ENCODE measurements around the gene PIAS4. TPM values are rescaled to one million over a fixed set of nuclear protein-coding genes. Genes with fewer than 3 reads are reported as not detected.

Gene PIAS4
- total and polyA plus RNA-seq, 9 of the 15 experiments (the other 6 are each of a cell fraction or from before 2014, with no cell fraction given), result 0.27 to 34.9 (median 14.4) TPM

- TF ChIP-seq ZNF561 (CRISPR knock-in tag; conservative IDR thresholded peaks at IDR 0.05) (no peak), HNRNPL (IDR thresholded peaks at IDR 0.05; ENCODE audit: low read depth, low read length) (no peak), CREB5 (CRISPR knock-in tag; IDR thresholded peaks at IDR 0.05) (no peak), BRD4 (IDR thresholded peaks at IDR 0.05) (peak; percentile 54; the same call in 1 of the 2 replicates), ID3 (CRISPR knock-in tag; IDR thresholded peaks at IDR 0.05) (no peak), ID3 (tag; IDR thresholded peaks at IDR 0.05) (no peak), RBFOX2 (IDR thresholded peaks at IDR 0.05; ENCODE audit: low read depth, low read length) (peak; percentile 72), HMGN3 (IDR thresholded peaks at IDR 0.05; ENCODE audit: borderline replicate concordance, extremely low read depth, insufficient read length, low read depth, low read length) (no peak), ASH1L (IDR thresholded peaks at IDR 0.05; ENCODE audit: borderline replicate concordance, low read depth, partially characterized antibody) (no peak), PCBP2 (IDR thresholded peaks at IDR 0.05; ENCODE audit: low read depth, low read length, poor library complexity, severe bottlenecking) (no peak), NCOA4 (IDR thresholded peaks at IDR 0.05; ENCODE audit: partially characterized antibody) (no peak), STAT5B (CRISPR knock-in tag; IDR thresholded peaks at IDR 0.05) (no peak), ZC3H11A (IDR thresholded peaks at IDR 0.05; ENCODE audit: low read depth, low read length) (no peak), FOS (IDR thresholded peaks at IDR 0.05; ENCODE audit: extremely low read depth, insufficient read length) (no peak)
- TF ChIP-seq, protein P1, sequence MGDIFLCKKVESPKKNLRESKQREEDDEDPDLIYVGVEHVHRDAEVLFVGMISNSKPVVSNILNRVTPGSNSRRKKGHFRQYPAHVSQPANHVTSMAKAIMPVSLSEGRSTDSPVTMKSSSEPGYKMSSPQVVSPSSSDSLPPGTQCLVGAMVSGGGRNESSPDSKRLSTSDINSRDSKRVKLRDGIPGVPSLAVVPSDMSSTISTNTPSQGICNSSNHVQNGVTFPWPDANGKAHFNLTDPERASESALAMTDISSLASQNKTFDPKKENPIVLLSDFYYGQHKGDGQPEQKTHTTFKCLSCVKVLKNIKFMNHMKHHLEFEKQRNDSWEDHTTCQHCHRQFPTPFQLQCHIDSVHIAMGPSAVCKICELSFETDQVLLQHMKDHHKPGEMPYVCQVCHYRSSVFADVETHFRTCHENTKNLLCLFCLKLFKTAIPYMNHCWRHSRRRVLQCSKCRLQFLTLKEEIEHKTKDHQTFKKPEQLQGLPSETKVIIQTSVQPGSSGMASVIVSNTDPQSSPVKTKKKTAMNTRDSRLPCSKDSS (IDR thresholded peaks at IDR 0.05; ENCODE audit: low read depth, partially characterized antibody), result no peak
- TF ChIP-seq, protein P2, sequence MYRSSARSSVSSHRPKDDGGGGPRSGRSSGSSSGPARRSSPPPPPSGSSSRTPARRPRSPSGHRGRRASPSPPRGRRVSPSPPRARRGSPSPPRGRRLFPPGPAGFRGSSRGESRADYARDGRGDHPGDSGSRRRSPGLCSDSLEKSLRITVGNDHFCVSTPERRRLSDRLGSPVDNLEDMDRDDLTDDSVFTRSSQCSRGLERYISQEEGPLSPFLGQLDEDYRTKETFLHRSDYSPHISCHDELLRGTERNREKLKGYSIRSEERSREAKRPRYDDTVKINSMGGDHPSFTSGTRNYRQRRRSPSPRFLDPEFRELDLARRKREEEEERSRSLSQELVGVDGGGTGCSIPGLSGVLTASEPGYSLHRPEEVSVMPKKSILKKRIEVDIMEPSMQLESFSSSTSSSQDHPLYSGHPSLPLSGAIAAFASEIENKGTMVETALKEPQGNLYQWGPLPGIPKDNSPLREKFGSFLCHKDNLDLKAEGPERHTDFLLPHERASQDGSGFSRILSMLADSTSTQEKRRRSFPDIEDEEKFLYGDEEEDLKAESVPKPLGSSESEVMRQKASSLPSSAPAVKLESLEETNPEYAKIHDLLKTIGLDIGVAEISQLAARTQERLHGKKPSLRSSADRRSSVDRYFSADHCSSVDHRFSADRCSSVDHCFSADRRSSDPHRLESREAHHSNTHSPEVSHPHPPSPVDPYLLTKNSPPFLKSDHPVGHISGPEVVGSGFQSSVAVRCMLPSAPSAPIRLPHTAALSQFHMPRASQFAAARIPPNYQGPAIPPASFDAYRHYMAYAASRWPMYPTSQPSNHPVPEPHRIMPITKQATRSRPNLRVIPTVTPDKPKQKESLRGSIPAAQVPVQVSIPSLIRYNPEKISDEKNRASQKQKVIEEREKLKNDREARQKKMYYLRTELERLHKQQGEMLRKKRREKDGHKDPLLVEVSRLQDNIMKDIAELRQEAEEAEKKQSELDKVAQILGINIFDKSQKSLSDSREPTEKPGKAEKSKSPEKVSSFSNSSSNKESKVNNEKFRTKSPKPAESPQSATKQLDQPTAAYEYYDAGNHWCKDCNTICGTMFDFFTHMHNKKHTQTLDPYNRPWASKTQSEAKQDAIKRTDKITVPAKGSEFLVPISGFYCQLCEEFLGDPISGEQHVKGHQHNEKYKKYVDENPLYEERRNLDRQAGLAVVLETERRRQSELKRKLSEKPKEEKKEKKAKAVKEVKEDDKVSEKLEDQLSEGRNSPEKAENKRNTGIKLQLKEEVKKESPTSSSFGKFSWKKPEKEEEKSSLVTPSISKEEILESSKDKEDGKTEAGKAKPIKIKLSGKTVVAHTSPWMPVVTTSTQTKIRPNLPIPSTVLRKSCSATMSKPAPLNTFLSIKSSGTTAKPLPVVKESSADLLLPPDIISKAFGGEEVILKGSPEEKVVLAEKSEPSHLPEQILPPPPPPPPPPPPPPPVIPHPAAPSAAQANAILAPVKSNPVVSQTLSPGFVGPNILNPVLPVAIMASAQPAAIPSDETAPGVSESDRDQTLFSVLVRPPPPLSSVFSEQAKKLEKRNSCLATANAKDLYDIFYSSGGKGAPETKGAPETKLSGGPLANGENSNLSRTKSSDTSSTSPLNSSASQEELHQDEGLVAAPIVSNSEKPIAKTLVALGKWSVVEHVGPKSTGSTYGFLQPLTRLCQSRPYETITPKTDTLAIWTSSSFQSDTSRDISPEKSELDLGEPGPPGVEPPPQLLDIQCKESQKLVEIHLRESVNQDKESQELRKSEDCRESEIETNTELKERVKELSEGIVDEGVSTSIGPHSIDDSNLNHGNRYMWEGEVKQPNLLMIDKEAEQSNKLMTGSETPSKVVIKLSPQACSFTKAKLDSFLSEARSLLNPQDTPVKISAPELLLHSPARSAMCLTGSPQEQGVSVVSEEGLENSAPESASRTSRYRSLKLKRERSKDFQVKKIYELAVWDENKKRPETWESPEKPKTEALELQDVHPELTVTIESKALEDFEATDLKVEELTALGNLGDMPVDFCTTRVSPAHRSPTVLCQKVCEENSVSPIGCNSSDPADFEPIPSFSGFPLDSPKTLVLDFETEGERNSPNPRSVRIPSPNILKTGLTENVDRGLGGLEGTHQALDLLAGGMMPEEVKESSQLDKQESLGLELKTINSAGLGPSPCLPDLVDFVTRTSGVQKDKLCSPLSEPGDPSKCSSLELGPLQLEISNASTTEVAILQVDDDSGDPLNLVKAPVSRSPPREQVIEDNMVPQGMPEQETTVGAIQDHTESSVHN (IDR thresholded peaks at IDR 0.05; ENCODE audit: borderline replicate concordance in 1 of 2, low read depth in 1 of 2), result no peak
Measured at GRCh38 chr19:4066176-4066606, 58.7 kb downstream of the PIAS4 start (continued).
